Measurements from ENCODE around the gene GNG10. TPM values are rescaled to one million over a fixed set of nuclear protein-coding genes. Genes with fewer than 3 reads are reported as not detected.

GNG10 gene
- 31.5 and 43.4 TPM in 2 replicates for total RNA-seq

DNA sequence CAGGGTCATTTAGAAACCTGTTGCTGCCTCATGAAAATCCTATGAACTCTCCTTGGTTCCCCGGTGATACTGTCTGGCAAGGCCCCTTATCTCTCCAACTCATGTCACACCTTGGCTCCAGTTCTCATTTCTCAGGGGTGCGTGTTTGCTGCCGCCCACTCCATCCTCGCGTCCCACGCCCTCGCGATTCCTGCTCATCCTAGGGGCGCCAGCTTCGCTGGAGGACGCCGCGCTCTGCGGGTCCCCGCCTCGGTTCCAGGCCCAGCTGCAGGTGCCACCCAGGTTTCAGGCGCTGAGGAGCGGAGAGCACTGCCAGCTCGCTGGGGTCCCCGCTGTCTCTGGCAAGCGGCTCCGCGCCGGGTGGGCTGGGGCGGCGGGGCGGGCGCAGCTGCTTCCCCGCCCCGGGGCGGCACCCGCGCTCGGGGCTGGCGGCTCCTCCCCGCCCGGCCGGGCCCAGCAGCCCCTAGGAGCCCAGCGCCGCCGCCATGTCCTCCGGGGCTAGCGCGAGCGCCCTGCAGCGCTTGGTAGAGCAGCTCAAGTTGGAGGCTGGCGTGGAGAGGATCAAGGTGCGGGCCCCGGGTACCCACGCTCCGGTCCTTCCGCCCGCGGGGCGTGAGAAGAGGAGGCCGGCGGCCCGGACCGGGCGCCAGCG lies at the start of gene GNG10:
GNG10 (plus strand) TSS at position 456 of the 652 bp plus-strand sequence; CDS start at position 486, 30 bp downstream.

DNA sequence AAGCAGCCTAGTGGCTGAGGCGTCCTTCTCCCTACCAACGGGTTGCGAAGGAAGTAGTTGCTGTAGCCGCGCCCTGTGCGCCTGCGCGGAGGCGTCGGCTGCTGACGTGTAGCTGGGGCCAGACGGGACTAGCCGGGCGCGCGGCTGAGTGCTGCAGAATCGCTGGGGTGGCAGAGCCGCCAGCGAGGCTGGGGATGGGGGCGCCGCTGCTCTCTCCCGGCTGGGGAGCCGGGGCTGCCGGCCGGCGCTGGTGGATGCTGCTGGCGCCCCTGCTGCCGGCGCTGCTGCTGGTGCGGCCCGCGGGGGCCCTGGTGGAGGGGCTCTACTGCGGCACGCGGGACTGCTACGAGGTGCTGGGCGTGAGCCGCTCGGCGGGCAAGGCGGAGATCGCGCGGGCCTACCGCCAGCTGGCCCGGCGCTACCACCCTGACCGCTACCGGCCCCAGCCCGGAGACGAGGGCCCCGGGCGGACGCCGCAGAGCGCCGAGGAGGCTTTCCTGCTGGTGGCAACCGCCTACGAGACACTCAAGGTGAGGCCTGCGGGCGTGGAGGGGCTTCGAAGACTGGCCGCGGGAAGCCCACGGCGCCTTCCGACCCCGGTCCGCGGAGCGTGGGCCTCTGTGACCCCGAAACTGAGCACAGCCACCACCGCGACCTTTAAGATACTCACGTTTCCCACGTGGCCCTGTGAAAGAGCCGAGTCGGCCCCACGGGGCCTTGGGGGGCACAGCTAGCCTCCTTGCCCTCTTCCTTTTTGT lies 30.0 kb upstream of the GNG10 start, which contains the start of gene DNAJC25:
DNAJC25 (plus strand) TSS at position 121 of the 758 bp plus-strand sequence; CDS start at position 195, 74 bp downstream.

Other genes starting within 250 kb of the GNG10 start
- 99.1 and 142 TPM in 2 replicates for gene ECPAS, start 177.2 kb upstream of the GNG10 start, total RNA-seq
- 1.3 and 1.8 TPM in 2 replicates for gene ZNF483, start 136.4 kb upstream of the GNG10 start, total RNA-seq
- 53.3 and 91.0 TPM in 2 replicates for gene PTGR1, start 62.0 kb upstream of the GNG10 start, total RNA-seq
- gene DNAJC25, start 30.3 kb upstream of the GNG10 start, total RNA-seq = 4.0 and 4.9 TPM in 2 replicates
- gene SHOC1, start 133.3 kb downstream of the GNG10 start, total RNA-seq = under 0.01 TPM in 1 of 2 replicates, not detected in the other
- 27.0 and 94.4 TPM in 2 replicates for gene UGCG, start 235.2 kb downstream of the GNG10 start, total RNA-seq